ENCODE results near the gene RNF20. TPM values are rescaled to one million over a fixed set of nuclear protein-coding genes. Genes with fewer than 3 reads are reported as not detected.

RNF20 gene

GRCh38 chr9:101592788-101593187 lies 59.1 kb downstream of the RNF20 start:
- Histone ChIP-seq H3K4me2 (ENCODE audit: low read length) (no peak overlapping the region), H3K9me3 (replicated peaks; ENCODE audit: low read length) (no peaks in the 10 kb centered on the region), H3K36me3 (ENCODE audit: insufficient read depth, low read length) (no peaks in the 10 kb centered on the region), H3K4me1 (ENCODE audit: control insufficient read depth, insufficient read depth, low read length) (peaks cover 5% of the 10 kb centered on the region), H3K27me3 (ENCODE audit: control insufficient read depth, insufficient read depth, low read length) (no peaks in the 10 kb centered on the region), H3K4me3 (ENCODE audit: low read length) (no peak overlapping the region), H3K9ac (ENCODE audit: low read depth, low read length) (no peak overlapping the region)

DNA sequence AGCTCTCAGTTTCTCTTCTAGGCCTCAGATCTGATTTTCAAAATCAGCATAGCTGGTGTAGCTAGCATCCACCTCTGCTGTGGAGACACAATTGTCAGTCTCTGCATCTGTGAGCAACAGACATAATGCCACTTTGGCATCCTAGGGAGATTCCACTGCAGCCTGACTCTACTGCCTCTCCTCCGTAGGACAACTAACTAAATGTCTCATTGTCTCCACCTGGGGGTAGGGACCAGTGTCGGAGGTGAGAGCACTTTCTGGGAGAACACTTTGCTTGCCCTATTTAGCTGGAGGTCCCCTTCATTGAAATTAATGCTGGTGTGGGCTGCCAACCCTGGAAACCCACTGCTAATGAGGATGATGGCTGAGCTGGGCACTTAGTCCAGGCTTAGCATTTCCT lies 59.7 kb downstream of the RNF20 start:
- no peaks in the 10 kb centered on the region for H3K36me3 ChIP-seq (ENCODE audit: insufficient read depth, low read length)
- no peaks in the 10 kb centered on the region for H3K9me3 ChIP-seq (replicated peaks; ENCODE audit: low read length)

GRCh38 chr9:101594796-101595195 lies 61.1 kb downstream of the RNF20 start, which contains the start of gene PPP3R2:
Gene PPP3R2 (minus strand): TSS chr9:101594969. CDS start chr9:101594921, 48 bp downstream.
- H3K9me3 ChIP-seq (replicated peaks; ENCODE audit: low read length) = no peaks in the 10 kb centered on the region
- no peak within 1 kb of the TSS for H3K4me3 ChIP-seq (ENCODE audit: low read length)
- H3K27me3 ChIP-seq (ENCODE audit: control insufficient read depth, insufficient read depth, low read length) = no peaks in the 10 kb centered on the region
- H3K9ac ChIP-seq (ENCODE audit: low read depth, low read length) = no peak within 1 kb of the TSS
- H3K4me1 ChIP-seq (ENCODE audit: control insufficient read depth, insufficient read depth, low read length) = peaks cover 3% of the 10 kb centered on the region
- no peaks in the 10 kb centered on the region for H3K36me3 ChIP-seq (ENCODE audit: insufficient read depth, low read length)
- no peak within 1 kb of the TSS for H3K4me2 ChIP-seq (ENCODE audit: low read length)

More for the DNA sequence above, 59.7 kb downstream of the RNF20 start:
- H3K9ac ChIP-seq (ENCODE audit: low read depth, low read length) = no peak overlapping the region
- no peak overlapping the region for H3K4me2 ChIP-seq (ENCODE audit: low read length)
- H3K4me1 ChIP-seq (ENCODE audit: control insufficient read depth, insufficient read depth, low read length) = peaks cover 5% of the 10 kb centered on the region
- no peaks in the 10 kb centered on the region for H3K27me3 ChIP-seq (ENCODE audit: control insufficient read depth, insufficient read depth, low read length)
- H3K4me3 ChIP-seq (ENCODE audit: low read length) = no peak overlapping the region

DNA sequence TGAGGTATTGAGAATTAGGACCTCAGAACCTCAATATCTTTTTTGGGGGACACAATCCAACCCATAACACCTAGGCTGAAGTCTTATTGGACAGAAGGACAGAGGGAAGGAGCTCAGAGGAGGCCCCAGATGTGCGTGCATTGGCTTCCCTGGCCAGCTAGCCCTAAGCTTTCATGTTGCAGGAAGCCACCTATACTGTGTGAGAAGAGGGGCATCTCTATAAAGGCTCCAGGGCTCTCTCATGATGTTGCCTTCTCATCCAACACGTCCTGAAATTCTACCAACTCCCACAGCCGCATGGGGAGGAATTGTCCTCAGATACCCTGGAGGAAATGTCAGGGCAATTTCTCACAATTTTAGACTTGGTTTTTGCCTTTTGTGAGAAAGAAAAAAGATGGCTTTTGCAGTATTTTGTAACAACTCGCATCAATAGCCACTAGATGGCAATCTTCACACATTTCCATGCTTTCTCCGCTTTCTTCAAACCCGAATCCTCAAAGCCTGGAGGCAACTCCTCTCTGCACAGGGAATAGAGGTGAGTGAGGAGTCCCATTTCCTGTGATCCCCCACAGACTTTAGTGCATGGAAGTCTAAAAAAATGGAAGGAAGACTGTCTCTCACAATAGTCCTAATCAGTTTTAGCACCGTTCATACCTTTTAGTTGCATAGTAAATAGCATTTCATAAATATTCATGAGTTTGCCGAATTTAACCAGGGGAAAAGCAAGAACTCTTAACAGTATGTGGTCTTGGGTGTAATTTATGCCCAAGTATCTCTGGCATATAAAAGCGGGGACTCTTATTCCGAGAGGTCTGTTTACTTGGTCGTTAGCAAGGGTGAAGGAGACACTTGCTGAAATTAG lies 68.5 kb downstream of the RNF20 start:
- H3K36me3 ChIP-seq (ENCODE audit: insufficient read depth, low read length) = no peaks in the 10 kb centered on the region
- peaks cover 10% of the 10 kb centered on the region for H3K27me3 ChIP-seq (ENCODE audit: control insufficient read depth, insufficient read depth, low read length)
- no peak overlapping the region for H3K4me3 ChIP-seq (ENCODE audit: low read length)
- no peak overlapping the region for H3K9ac ChIP-seq (ENCODE audit: low read depth, low read length)
- H3K4me1 ChIP-seq (ENCODE audit: control insufficient read depth, insufficient read depth, low read length) = no peaks in the 10 kb centered on the region
- H3K4me2 ChIP-seq (ENCODE audit: low read length) = no peak overlapping the region
- no peaks in the 10 kb centered on the region for H3K9me3 ChIP-seq (replicated peaks; ENCODE audit: low read length)

GRCh38 chr9:101604296-101604695 lies 70.6 kb downstream of the RNF20 start:
- no peak overlapping the region for H3K4me3 ChIP-seq (ENCODE audit: low read length)
- peaks cover 14% of the 10 kb centered on the region for H3K27me3 ChIP-seq (ENCODE audit: control insufficient read depth, insufficient read depth, low read length)

DNA sequence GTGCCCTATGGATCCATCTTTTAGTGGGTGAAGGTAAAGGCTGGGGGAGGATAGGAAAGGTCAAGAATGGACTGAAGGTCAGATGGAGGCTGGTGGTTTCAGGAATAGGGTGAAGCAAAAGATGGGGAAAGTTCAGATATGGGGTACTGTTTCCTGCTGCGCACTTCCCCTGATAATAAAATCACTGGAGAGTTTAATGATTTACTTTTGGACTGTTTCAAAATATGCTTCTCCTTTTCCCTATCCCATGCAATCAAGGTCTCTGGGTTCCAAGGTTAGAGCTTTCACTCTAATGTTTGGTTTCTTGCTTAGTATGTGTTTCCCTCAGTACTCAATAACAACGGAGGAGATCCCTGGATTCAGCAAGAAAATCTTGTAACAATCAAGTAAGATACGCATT lies 71.9 kb downstream of the RNF20 start:
- Histone ChIP-seq H3K27me3 (ENCODE audit: control insufficient read depth, insufficient read depth, low read length) (peaks cover 14% of the 10 kb centered on the region), H3K9ac (ENCODE audit: low read depth, low read length) (no peak overlapping the region), H3K4me2 (ENCODE audit: low read length) (no peak overlapping the region), H3K4me1 (ENCODE audit: control insufficient read depth, insufficient read depth, low read length) (no peaks in the 10 kb centered on the region), H3K4me3 (ENCODE audit: low read length) (no peak overlapping the region), H3K36me3 (ENCODE audit: insufficient read depth, low read length) (no peaks in the 10 kb centered on the region), H3K9me3 (replicated peaks; ENCODE audit: low read length) (no peaks in the 10 kb centered on the region)

More at GRCh38 chr9:101604296-101604695, 70.6 kb downstream of the RNF20 start:
- no peaks in the 10 kb centered on the region for H3K36me3 ChIP-seq (ENCODE audit: insufficient read depth, low read length)
- no peaks in the 10 kb centered on the region for H3K4me1 ChIP-seq (ENCODE audit: control insufficient read depth, insufficient read depth, low read length)
- no peaks in the 10 kb centered on the region for H3K9me3 ChIP-seq (replicated peaks; ENCODE audit: low read length)
- no peak overlapping the region for H3K9ac ChIP-seq (ENCODE audit: low read depth, low read length)
- H3K4me2 ChIP-seq (ENCODE audit: low read length) = no peak overlapping the region

Small RNA genes lying within 50 kb of the gene (small RNA-seq; reads per million reads assigned to genes)
- not detected for gene AL353621.1
